GM13976 (cell line): ENCODE measurements around the gene SAMD14.

ENCODE experiments used
- DNase-seq: peaks from one replicate; pipeline ENCODE4 v3.0.0; 2012; ENCODE audit warnings: low spot score
- CTCF ChIP-seq: IDR thresholded peaks from 2 replicates; pipeline ENCODE4 v1.5.1; 2012; ENCODE audit warnings: borderline replicate concordance, mild to moderate bottlenecking; ENCODE audit not compliant: insufficient read depth; ENCODE audit errors: extremely low read depth, missing control alignments, control extremely low read depth
- in situ Hi-C: fragments of 300-500 bp; cut with MboI; formaldehyde crosslinking; loops from one replicate; pipeline ENCODE4 v1.12.0; 2022; ENCODE audit warnings: low sequenced_read_pairs, mixed read lengths, inconsistent platforms; ENCODE audit not compliant: unreplicated experiment

Gene SAMD14

GRCh38 chr17:50096092-50096491 is 33.9 kb downstream of the SAMD14 start:
- in situ Hi-C loops = no loop called here
- DNase-seq = no peak

GRCh38 chr17:50095626-50096037 is 34.3 kb downstream of the SAMD14 start:
- in situ Hi-C loops = no loop called here
- TF ChIP-seq CTCF = no peak
- DNase-seq = no peak

More at GRCh38 chr17:50096092-50096491, 33.9 kb downstream of the SAMD14 start:
- TF ChIP-seq CTCF = no peak

DNA sequence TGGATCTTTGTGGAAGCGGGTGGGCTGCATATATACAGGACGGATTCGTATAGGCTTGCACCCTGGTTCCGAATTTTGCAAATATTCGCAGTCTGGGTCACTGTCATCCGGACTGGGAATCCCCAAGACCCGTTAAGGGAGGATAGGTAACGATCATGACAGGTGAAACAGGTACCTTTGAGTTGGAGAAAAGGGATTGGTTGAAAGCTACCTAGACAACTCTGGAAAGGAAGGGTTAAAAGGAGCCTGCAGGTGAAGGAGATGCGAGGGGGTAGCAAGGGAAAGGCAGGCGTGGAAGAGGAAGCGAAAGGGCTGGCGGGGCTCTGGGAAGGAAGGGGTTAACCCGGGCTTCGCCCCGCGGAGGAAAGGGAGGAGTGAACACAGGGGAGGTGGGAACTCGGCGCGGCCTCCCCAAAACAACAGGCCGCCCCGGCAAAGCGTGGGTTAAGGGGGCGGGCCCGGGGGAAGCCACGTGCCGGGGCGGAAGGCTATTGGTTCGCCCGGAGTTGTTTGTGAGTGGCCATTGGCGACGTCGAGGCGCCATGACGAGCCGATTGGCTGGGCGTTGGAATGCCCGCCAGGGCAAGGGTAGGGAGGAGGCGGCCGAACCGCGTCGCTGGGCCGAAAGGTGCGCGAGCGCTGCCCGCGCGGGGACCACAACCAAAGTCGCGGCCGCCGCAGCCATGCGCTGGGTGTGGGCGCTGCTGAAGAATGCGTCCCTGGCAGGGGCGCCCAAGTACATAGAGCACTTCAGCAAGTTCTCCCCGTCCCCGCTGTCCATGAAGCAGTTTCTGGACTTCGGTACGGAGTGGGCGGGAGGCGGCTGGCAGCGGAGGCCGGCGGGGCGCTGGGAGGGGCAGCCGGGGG is 35.0 kb downstream of the SAMD14 start, which contains the start of gene PDK2:
Gene PDK2 (plus strand): TSS at position 599 of the 867 bp plus-strand sequence. CDS start 85 bp downstream, at position 684.
- in situ Hi-C loops = loop anchor here (5.0 kb wide), 1 partner anchor 68 kb away; no protein-coding TSS in a partner anchor
- DNase-seq = peak; percentile 99
- TF ChIP-seq CTCF = no peak

GRCh38 chr17:50094243-50094752 is 35.7 kb downstream of the SAMD14 start:
- peak; percentile 85 for TF ChIP-seq CTCF
- in situ Hi-C loops = loop anchor here (5.0 kb wide), 1 partner anchor 67 kb away; no protein-coding TSS in a partner anchor
- DNase-seq = peak; percentile 84

DNA sequence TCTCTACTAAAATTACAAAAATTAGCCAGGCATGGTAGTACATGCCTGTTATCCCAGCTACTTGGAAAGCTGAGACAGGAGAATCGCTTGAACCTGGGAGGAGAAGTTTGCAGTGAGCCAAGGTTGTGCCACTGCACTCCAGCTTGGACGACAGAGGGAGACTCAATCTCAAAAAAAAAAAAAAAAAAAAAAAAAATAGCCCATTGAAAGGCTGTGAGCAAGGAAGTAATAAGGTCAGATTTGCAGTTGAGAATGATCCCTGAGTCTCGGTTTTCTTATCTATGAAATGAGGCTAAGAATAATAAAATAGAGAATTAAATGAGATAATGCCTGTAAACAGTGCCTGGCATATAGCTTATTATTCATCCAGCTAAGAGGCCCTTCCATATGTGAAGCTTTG is 36.2 kb downstream of the SAMD14 start:
- TF ChIP-seq CTCF = no peak
- no peak for DNase-seq
- in situ Hi-C loops = loop anchor here (5.0 kb wide), 1 partner anchor 67 kb away; no protein-coding TSS in a partner anchor

- in situ Hi-C loops = loop anchor here (5.0 kb wide), 1 partner anchor 66 kb away; no protein-coding TSS in a partner anchor
- no peak for DNase-seq
- TF ChIP-seq CTCF = no peak
These were observed 36.7 kb downstream of the SAMD14 start for GRCh38 chr17:50093246-50093645.
